H9 (cell line): ENCODE measurements around the gene KCNAB1. TPM values are rescaled to one million over a fixed set of nuclear protein-coding genes. Genes with fewer than 3 reads are reported as not detected.

Experiments used
- DNase-seq: peaks from one replicate; pipeline ENCODE4 v3.0.0-alpha.2; 2017
- H2AFZ ChIP-seq: one replicate; pipeline ENCODE4 v1.6.1; 2013; ENCODE audit warnings: mild to moderate bottlenecking, low read length, control low read depth, moderate library complexity
- H2AK5ac ChIP-seq: 2 replicates; pipeline ENCODE4 v1.6.1; 2013; ENCODE audit warnings: low read length, control low read depth, mixed read lengths; ENCODE audit not compliant: insufficient read length
- H2BK120ac ChIP-seq: one replicate; pipeline ENCODE4 v1.6.1; 2013; ENCODE audit warnings: low read depth, mild to moderate bottlenecking, low read length, control low read depth, inconsistent platforms; ENCODE audit not compliant: poor library complexity, severe bottlenecking
- H2BK12ac ChIP-seq: 2 replicates; pipeline ENCODE4 v1.6.1; 2013; ENCODE audit warnings: low read length, control low read depth, mixed read lengths, low read depth; ENCODE audit not compliant: insufficient read length
- H2BK15ac ChIP-seq: 2 replicates; pipeline ENCODE4 v1.6.1; 2013; ENCODE audit warnings: low read depth, low read length, control low read depth
- H2BK20ac ChIP-seq: one replicate; pipeline ENCODE4 v1.6.1; 2013; ENCODE audit warnings: low read depth, mild to moderate bottlenecking, low read length, control low read depth, inconsistent platforms; ENCODE audit not compliant: poor library complexity, severe bottlenecking
- H2BK5ac ChIP-seq: 2 replicates; pipeline ENCODE4 v1.6.1; 2013; ENCODE audit warnings: low read length, control low read depth, mixed read lengths; ENCODE audit not compliant: insufficient read length
- H3K14ac ChIP-seq: 2 replicates; pipeline ENCODE4 v1.6.1; 2013; ENCODE audit warnings: low read length, control low read depth; ENCODE audit not compliant: insufficient read depth
- H3K18ac ChIP-seq: 2 replicates; pipeline ENCODE4 v1.6.1; 2013; ENCODE audit warnings: low read depth, mild to moderate bottlenecking, mixed read lengths, low read length, control low read depth; ENCODE audit not compliant: insufficient read length
- H3K23ac ChIP-seq: 2 replicates; pipeline ENCODE4 v1.6.1; 2013; ENCODE audit warnings: low read length, control low read depth, mixed read lengths, low read depth; ENCODE audit not compliant: insufficient read length
- H3K23me2 ChIP-seq: 2 replicates; pipeline ENCODE4 v1.6.1; 2013; ENCODE audit warnings: low read depth, mild to moderate bottlenecking, mixed read lengths, low read length, control low read depth; ENCODE audit not compliant: insufficient read length, poor library complexity, severe bottlenecking
- H3K27ac ChIP-seq: 2 replicates; pipeline ENCODE4 v1.5.1; 2013; ENCODE audit warnings: low read length, control low read depth, mixed read lengths, low read depth; ENCODE audit not compliant: insufficient read length
- H3K27me3 ChIP-seq: 2 replicates; pipeline ENCODE4 v1.6.1; 2013; ENCODE audit warnings: low read length, control low read depth, inconsistent platforms; ENCODE audit not compliant: insufficient read depth
- H3K4ac ChIP-seq: 2 replicates; pipeline ENCODE4 v1.6.1; 2013; ENCODE audit warnings: low read depth, mild to moderate bottlenecking, control low read depth, inconsistent platforms, low read length, moderate library complexity
- H3K4me1 ChIP-seq: 2 replicates; pipeline ENCODE4 v1.6.1; 2013; ENCODE audit warnings: low read length, control low read depth, inconsistent platforms; ENCODE audit not compliant: insufficient read depth
- H3K4me2 ChIP-seq: 2 replicates; pipeline ENCODE4 v1.6.1; 2013; ENCODE audit warnings: low read length, control low read depth, mixed read lengths; ENCODE audit not compliant: insufficient read length, insufficient read depth
- H3K56ac ChIP-seq: 2 replicates; pipeline ENCODE4 v1.6.1; 2013; ENCODE audit warnings: low read depth, mild to moderate bottlenecking, mixed read lengths, low read length, control low read depth; ENCODE audit not compliant: insufficient read length
- H3K79me1 ChIP-seq: 2 replicates; pipeline ENCODE4 v1.6.1; 2013; ENCODE audit warnings: low read depth, mild to moderate bottlenecking, moderate library complexity, low read length, control low read depth, inconsistent platforms; ENCODE audit not compliant: insufficient read depth, poor library complexity, severe bottlenecking
- H3K79me2 ChIP-seq: 2 replicates; pipeline ENCODE4 v1.6.1; 2013; ENCODE audit warnings: low read length, control low read depth, inconsistent platforms; ENCODE audit not compliant: insufficient read depth
- H3K9ac ChIP-seq: 2 replicates; pipeline ENCODE4 v1.6.1; 2013; ENCODE audit warnings: low read length, control low read depth, mixed read lengths; ENCODE audit not compliant: insufficient read length; ENCODE audit errors: extremely low read depth
- H3K9me3 ChIP-seq: one replicate; pipeline ENCODE4 v1.6.1; 2013; ENCODE audit warnings: low read depth, low read length, inconsistent platforms; ENCODE audit not compliant: control insufficient read depth
- H3T11ph ChIP-seq: one replicate; pipeline ENCODE4 v1.6.1; 2013; ENCODE audit warnings: mild to moderate bottlenecking, low read length, control low read depth, inconsistent platforms
- H4K20me1 ChIP-seq: one replicate; pipeline ENCODE4 v1.6.1; 2013; ENCODE audit not compliant: control insufficient read depth, insufficient read length, insufficient read depth
- H4K5ac ChIP-seq: 2 replicates; pipeline ENCODE4 v1.6.1; 2013; ENCODE audit warnings: low read depth, mild to moderate bottlenecking, mixed read lengths, low read length, control low read depth; ENCODE audit not compliant: insufficient read length
- H4K8ac ChIP-seq: replicated peaks from 2 replicates; pipeline ENCODE4 v1.6.1; 2013; ENCODE audit warnings: low read length, control low read depth, mixed read lengths, low read depth; ENCODE audit not compliant: insufficient read length
- H4K91ac ChIP-seq: 2 replicates; pipeline ENCODE4 v1.6.1; 2013; ENCODE audit warnings: low read depth, mild to moderate bottlenecking, moderate library complexity, mixed read lengths, low read length, control low read depth; ENCODE audit not compliant: insufficient read length
- H3K27ac Mint-ChIP-seq, 3 experiments: 2 replicates in 2 of 3; 3 replicates in 1 of 3; pipeline ENCODE4 v1.8.0; 2020 to 2021; ENCODE audit warnings: mixed read lengths in 3 of 3, mild to moderate bottlenecking in 1 of 3, moderate library complexity in 1 of 3
- H3K27me3 Mint-ChIP-seq: 2 replicates; pipeline ENCODE4 v1.8.0; 2021; ENCODE audit warnings: low read depth, mild to moderate bottlenecking, moderate library complexity, mixed read lengths
- H3K36me3 Mint-ChIP-seq, 3 experiments: 2 replicates in 2 of 3; 3 replicates in 1 of 3; pipeline ENCODE4 v1.8.0; 2020 to 2021; ENCODE audit warnings: low read depth in 3 of 3, mixed read lengths in 3 of 3; ENCODE audit not compliant: insufficient read depth in 1 of 3
- H3K4me1 Mint-ChIP-seq, 2 experiments: 2 replicates each; pipeline ENCODE4 v1.8.0; 2020; ENCODE audit warnings: mixed read lengths in 2 of 2
- H3K4me3 Mint-ChIP-seq, 2 experiments: 2 replicates in 1 of 2; 3 replicates in 1 of 2; pipeline ENCODE4 v1.8.0; 2020 to 2021; ENCODE audit warnings: mild to moderate bottlenecking in 2 of 2, mixed read lengths in 2 of 2, moderate library complexity in 1 of 2
- H3K9me3 Mint-ChIP-seq, 2 experiments: 2 replicates in 1 of 2; 3 replicates in 1 of 2; pipeline ENCODE4 v1.8.0; 2020; ENCODE audit warnings: mild to moderate bottlenecking in 2 of 2, mixed read lengths in 2 of 2, moderate library complexity in 1 of 2
- total RNA-seq: library from RNA; stranded (reverse); gene quantifications from 2 replicates; pipeline ENCODE4 v1.2.1, GENCODE V29; 2021
- TF ChIP-seq, protein P1 (sequence below): fragments of 200-600 bp; sonication (generic); conservative IDR thresholded peaks from 3 replicates; pipeline ENCODE4 v1.8.0; 2021; ENCODE audit warnings: antibody characterized with exemption, mild to moderate bottlenecking

KCNAB1 gene
- total RNA-seq, 1 experiment from 2014 or later = 3.7 TPM

DNA sequence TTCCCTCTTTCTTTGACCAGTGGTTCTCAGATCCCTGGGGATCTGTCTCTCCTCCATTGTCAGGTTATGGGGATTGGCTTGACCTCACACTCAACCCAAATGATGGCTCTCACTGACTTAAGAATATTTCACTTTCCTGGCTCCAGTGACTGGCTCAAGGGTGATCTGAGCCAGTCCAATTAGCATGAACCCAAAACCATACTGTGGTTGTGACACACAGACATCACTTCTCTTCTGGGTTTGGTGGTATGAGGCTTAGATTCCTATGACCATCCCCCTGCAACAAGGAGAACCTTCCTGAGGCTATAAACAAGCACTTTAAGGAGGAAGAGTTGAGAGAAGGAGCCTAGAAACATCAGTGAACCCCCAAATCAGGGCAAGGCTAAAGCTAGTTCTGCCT, 85.8 kb downstream of the KCNAB1 start:
- Mint-ChIP-seq H3K4me1 (no peaks in the 10 kb centered on the region), H3K27me3 (no peaks in the 10 kb centered on the region), H3K4me3 (no peak overlapping the region), H3K9me3 (peaks cover 3 to 4% of the 10 kb centered on the region in 2 experiments; a peak in 2 of 5 replicates), H3K36me3 (no peaks in the 10 kb centered on the region), H3K27ac (no peak overlapping the region)
- no peak overlapping the region for H4K8ac ChIP-seq
- H3K79me2 ChIP-seq = no peaks in the 10 kb centered on the region
- no peaks in the 10 kb centered on the region for H3K23me2 ChIP-seq
- no peak overlapping the region for H4K91ac ChIP-seq
- no peak overlapping the region for H2AFZ ChIP-seq
- no peak overlapping the region for H3K4ac ChIP-seq
- H4K20me1 ChIP-seq = no peaks in the 10 kb centered on the region
- no peak for DNase-seq
- no peaks in the 10 kb centered on the region for H3K4me1 ChIP-seq
- no peak overlapping the region for H3K9ac ChIP-seq
- H2BK120ac ChIP-seq = no peak overlapping the region
- no peak overlapping the region for H2BK5ac ChIP-seq
- H2BK20ac ChIP-seq = no peak overlapping the region
- no peak overlapping the region for H2BK15ac ChIP-seq
- TF ChIP-seq, protein P1, sequence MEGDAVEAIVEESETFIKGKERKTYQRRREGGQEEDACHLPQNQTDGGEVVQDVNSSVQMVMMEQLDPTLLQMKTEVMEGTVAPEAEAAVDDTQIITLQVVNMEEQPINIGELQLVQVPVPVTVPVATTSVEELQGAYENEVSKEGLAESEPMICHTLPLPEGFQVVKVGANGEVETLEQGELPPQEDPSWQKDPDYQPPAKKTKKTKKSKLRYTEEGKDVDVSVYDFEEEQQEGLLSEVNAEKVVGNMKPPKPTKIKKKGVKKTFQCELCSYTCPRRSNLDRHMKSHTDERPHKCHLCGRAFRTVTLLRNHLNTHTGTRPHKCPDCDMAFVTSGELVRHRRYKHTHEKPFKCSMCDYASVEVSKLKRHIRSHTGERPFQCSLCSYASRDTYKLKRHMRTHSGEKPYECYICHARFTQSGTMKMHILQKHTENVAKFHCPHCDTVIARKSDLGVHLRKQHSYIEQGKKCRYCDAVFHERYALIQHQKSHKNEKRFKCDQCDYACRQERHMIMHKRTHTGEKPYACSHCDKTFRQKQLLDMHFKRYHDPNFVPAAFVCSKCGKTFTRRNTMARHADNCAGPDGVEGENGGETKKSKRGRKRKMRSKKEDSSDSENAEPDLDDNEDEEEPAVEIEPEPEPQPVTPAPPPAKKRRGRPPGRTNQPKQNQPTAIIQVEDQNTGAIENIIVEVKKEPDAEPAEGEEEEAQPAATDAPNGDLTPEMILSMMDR = no peak
- H2BK12ac ChIP-seq = no peak overlapping the region
- H3K9me3 ChIP-seq = no peaks in the 10 kb centered on the region
- no peak overlapping the region for H2AK5ac ChIP-seq
- H3K79me1 ChIP-seq = no peaks in the 10 kb centered on the region
- H3T11ph ChIP-seq = no peak overlapping the region
- no peak overlapping the region for H3K27ac ChIP-seq
- H4K5ac ChIP-seq = no peak overlapping the region
- H3K4me2 ChIP-seq = no peak overlapping the region
- H3K18ac ChIP-seq = no peak overlapping the region
- H3K56ac ChIP-seq = no peak overlapping the region
- H3K23ac ChIP-seq = no peak overlapping the region
- no peaks in the 10 kb centered on the region for H3K27me3 ChIP-seq
- no peak overlapping the region for H3K14ac ChIP-seq
